HCT116 (cell line): Measurements from ENCODE around the gene SLC8A1. TPM values are rescaled to one million over a fixed set of nuclear protein-coding genes. Genes with fewer than 3 reads are reported as not detected.

Experiments used
- ATAC-seq: fragments of 200-7000 bp; cut with Tn5 transposase; 2 replicates; pipeline ENCODE4 v1.9.1; 2020; ENCODE audit warnings: mild to moderate bottlenecking, moderate library complexity
- BruUV-seq: library from RNA; stranded (reverse); fragments of 400-500 nt; replicated peaks from 2 replicates; lab custom pipeline; 2021; lab: Mats Ljungman, UMichigan
- CTCF ChIA-PET: fragments of 300-600 bp; sonication (Branson Sonifier 250); formaldehyde crosslinking; loops from one replicate; lab custom pipeline; 2021; ENCODE audit warnings: antibody characterized with exemption; lab: Charles Lee
- POLR2A ChIA-PET: fragments of 300-600, 350-600 bp; sonication (Branson Sonifier 250); formaldehyde crosslinking; loops from one replicate; lab custom pipeline; 2021; ENCODE audit warnings: antibody characterized with exemption; lab: Charles Lee
- RAD21 ChIA-PET, 2 experiments: fragments of 300-600 bp; sonication (Branson Sonifier 250); formaldehyde crosslinking; loops; one replicate each; lab custom pipeline; 2023; ENCODE audit warnings: low total read pairs in 2 of 2; ENCODE audit not compliant: uncharacterized antibody in 2 of 2, unreplicated experiment in 2 of 2, low non-redundant PET in 1 of 2; lab: Charles Lee
- DNase-seq: peaks from one replicate; pipeline ENCODE4 v3.0.0-alpha.2; 2010; ENCODE audit warnings: low read depth, low spot score
- H2AFZ ChIP-seq: fragments of 200-600 bp; shearing (Covaris generic), sonication (generic); 2 replicates; pipeline ENCODE4 v1.6.1; 2017; ENCODE audit warnings: low read depth, mixed run types, mixed read lengths, antibody characterized with exemption, low read length; ENCODE audit not compliant: poor library complexity, severe bottlenecking
- H3K27ac ChIP-seq: 2 replicates; pipeline ENCODE4 v1.5.1; 2012; ENCODE audit warnings: low read depth, low read length
- H3K27me3 ChIP-seq: fragments of 200-600 bp; sonication (generic); 2 replicates; pipeline ENCODE4 v1.6.1; 2016; ENCODE audit warnings: mixed run types, low read length, mixed read lengths; ENCODE audit not compliant: insufficient read depth
- H3K36me3 ChIP-seq, 2 experiments: fragments of 200-500 bp in 1 of 2; fragments of 200-600 bp in 1 of 2; sonication (Bioruptor generic) in 1 of 2; sonication (generic) in 1 of 2; 2 replicates each; pipeline versions ENCODE4 v1.5.1 to v1.6.1; 2014 to 2016; ENCODE audit warnings: low read length in 2 of 2, inconsistent platforms in 1 of 2, mixed read lengths in 1 of 2, mixed run types in 1 of 2; ENCODE audit not compliant: insufficient read depth in 2 of 2, control insufficient read depth in 1 of 2
- H3K4me1 ChIP-seq, 2 experiments: fragments of 200-600 bp in 1 of 2; sonication (generic) in 1 of 2; 2 replicates each; pipeline versions ENCODE4 v1.5.1 to v1.6.1; 2012 to 2017; ENCODE audit warnings: low read length in 2 of 2, inconsistent platforms in 1 of 2, mild to moderate bottlenecking in 1 of 2, mixed read lengths in 1 of 2, mixed run types in 1 of 2, moderate library complexity in 1 of 2; ENCODE audit not compliant: insufficient read depth in 2 of 2, control insufficient read depth in 1 of 2
- H3K4me2 ChIP-seq: fragments of 200-600 bp; sonication (generic); 2 replicates; pipeline ENCODE4 v1.6.1; 2017; ENCODE audit warnings: mixed run types, low read length, mixed read lengths
- H3K4me3 ChIP-seq, 2 experiments: fragments of 200-600 bp in 1 of 2; sonication (generic) in 1 of 2; replicated peaks in 1 of 2; 2 replicates each; pipeline ENCODE4 v1.5.1; 2011 to 2016; ENCODE audit warnings: low read length in 2 of 2, control low read depth in 1 of 2, low read depth in 1 of 2, mild to moderate bottlenecking in 1 of 2, mixed read lengths in 1 of 2, mixed run types in 1 of 2
- H3K79me2 ChIP-seq: fragments of 200-600 bp; sonication (generic); 2 replicates; pipeline ENCODE4 v1.6.1; 2017; ENCODE audit warnings: mild to moderate bottlenecking, mixed run types, low read length, moderate library complexity, mixed read lengths; ENCODE audit not compliant: insufficient read depth
- H3K9ac ChIP-seq: fragments of 200-600 bp; sonication (generic); 2 replicates; pipeline ENCODE4 v1.6.1; 2016; ENCODE audit warnings: low read length, mixed read lengths
- H3K9me2 ChIP-seq: fragments of 200-600 bp; sonication (generic), shearing (Covaris generic); 2 replicates; pipeline ENCODE4 v1.6.1; 2017; ENCODE audit warnings: mixed run types, mild to moderate bottlenecking, moderate library complexity; ENCODE audit not compliant: insufficient read depth
- H3K9me3 ChIP-seq, 2 experiments: fragments of 200-500 bp in 1 of 2; fragments of 200-600 bp in 1 of 2; sonication (Bioruptor generic) in 1 of 2; sonication (generic) in 1 of 2; 2 replicates each; pipeline ENCODE4 v1.6.1; 2014 to 2017; ENCODE audit warnings: low read length in 2 of 2, mixed read lengths in 2 of 2, inconsistent platforms in 1 of 2, low read depth in 1 of 2, mild to moderate bottlenecking in 1 of 2, mixed run types in 1 of 2, moderate library complexity in 1 of 2; ENCODE audit not compliant: control insufficient read depth in 1 of 2, insufficient read depth in 1 of 2
- H4K20me1 ChIP-seq: fragments of 200-600 bp; sonication (generic), shearing (Covaris generic); 2 replicates; pipeline ENCODE4 v1.6.1; 2017; ENCODE audit warnings: mixed run types, mild to moderate bottlenecking, moderate library complexity; ENCODE audit not compliant: insufficient read depth
- CBX3 ChIP-seq: IDR thresholded peaks from 2 replicates; pipeline ENCODE4 v1.6.1; 2012; ENCODE audit warnings: low read depth
- CEBPB ChIP-seq: IDR thresholded peaks from 2 replicates; pipeline ENCODE4 v1.6.1; 2012; ENCODE audit warnings: low read depth
- EZH2 ChIP-seq: fragments of 200-600 bp; sonication (generic); IDR thresholded peaks from 2 replicates; pipeline ENCODE4 v1.6.1; 2017; ENCODE audit warnings: antibody characterized with exemption, mixed run types
- EZH2phosphoT487 ChIP-seq: fragments of 200-600 bp; IDR thresholded peaks from 2 replicates; pipeline ENCODE4 v1.6.1; 2018; ENCODE audit warnings: antibody characterized with exemption, borderline replicate concordance
- JUND ChIP-seq: IDR thresholded peaks from 2 replicates; pipeline ENCODE4 v1.6.1; 2012
- SRF ChIP-seq: IDR thresholded peaks from 2 replicates; pipeline ENCODE4 v1.6.1; 2012; ENCODE audit warnings: low read depth
- ZNF274 ChIP-seq: fragments of 200-500 bp; sonication (Bioruptor generic); IDR thresholded peaks from 2 replicates; pipeline ENCODE4 v1.6.1; 2014; ENCODE audit warnings: mild to moderate bottlenecking, low read depth, low read length, inconsistent platforms
- intact Hi-C: fragments of 100-400 bp; cut with micrococcal nuclease; formaldehyde crosslinking; loops from 2 replicates; pipeline ENCODE4 v1.10.0; 2022
- total RNA-seq: library from RNA; stranded (reverse); gene quantifications from one replicate; pipeline ENCODE4 v1.2.1, GENCODE V29; 2021; ENCODE audit not compliant: unreplicated experiment
- TF ChIP-seq, protein P1 (sequence below): IDR thresholded peaks from 2 replicates; pipeline ENCODE4 v1.6.1; 2011; ENCODE audit warnings: mild to moderate bottlenecking, low read length, moderate library complexity; ENCODE audit not compliant: insufficient replicate concordance; ENCODE audit errors: extremely low read depth
- TF ChIP-seq, protein P2 (sequence below): IDR thresholded peaks from 2 replicates; pipeline ENCODE4 v1.6.1; 2012
- TF ChIP-seq, protein P3 (sequence below), 3 experiments: fragments of 200-600 bp in 1 of 3; sonication (generic) in 1 of 3; IDR thresholded peaks in 2 of 3; conservative IDR thresholded peaks in 1 of 3; 2 replicates each; pipeline ENCODE4 v1.5.1; 2012 to 2017; ENCODE audit warnings: low read depth in 2 of 3, low read length in 2 of 3, antibody characterized with exemption in 1 of 3, borderline replicate concordance in 1 of 3, control low read depth in 1 of 3, mild to moderate bottlenecking in 1 of 3, mixed read lengths in 1 of 3, mixed run types in 1 of 3, moderate library complexity in 1 of 3; ENCODE audit not compliant: insufficient read depth in 1 of 3

SLC8A1 gene
- total RNA-seq, 1 experiment from 2014 or later = 0.07 TPM

DNA sequence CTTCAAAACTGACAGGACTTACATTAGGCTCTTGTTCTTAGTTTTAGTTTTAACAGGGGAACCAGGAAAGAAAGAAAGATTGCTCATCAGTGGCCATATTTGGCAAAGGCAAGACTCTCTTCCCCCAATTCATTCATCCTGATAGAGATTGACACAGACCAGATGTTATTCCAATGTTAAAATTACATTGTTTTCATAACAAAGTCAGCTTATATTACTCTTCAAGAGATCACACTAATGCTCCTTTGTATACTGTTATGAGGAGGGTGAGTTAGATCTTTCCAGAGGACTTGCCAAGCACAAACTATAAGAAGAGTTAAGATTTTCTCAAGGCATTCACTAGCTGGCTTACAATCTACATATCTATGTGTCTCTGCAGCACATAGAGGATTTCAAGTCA, 252.1 kb downstream of the SLC8A1 start:
- Histone ChIP-seq H2AFZ (no peak overlapping the region), H3K36me3 (no peaks in the 10 kb centered on the region), H4K20me1 (no peaks in the 10 kb centered on the region; the same call in 1 of the 2 replicates), H3K9me2 (no peaks in the 10 kb centered on the region), H3K27me3 (peaks cover 5% of the 10 kb centered on the region), H3K4me2 (no peak overlapping the region), H3K79me2 (no peaks in the 10 kb centered on the region), H3K27ac (no peak overlapping the region), H3K9me3 (no peaks in the 10 kb centered on the region), H3K4me3 (no peak overlapping the region), H3K4me1 (no peaks in the 10 kb centered on the region), H3K9ac (no peak overlapping the region)
- ChIA-PET CTCF (interaction anchor here (1.2 kb wide), 1 partner anchor 18 kb away, joined by 3 read pairs; no protein-coding TSS in a partner anchor), POLR2A (no interaction called here), RAD21 (no interaction called here)
- BruUV-seq = no TSS peak
- no peak for DNase-seq
- ATAC-seq = no peak
- TF ChIP-seq, protein P1, sequence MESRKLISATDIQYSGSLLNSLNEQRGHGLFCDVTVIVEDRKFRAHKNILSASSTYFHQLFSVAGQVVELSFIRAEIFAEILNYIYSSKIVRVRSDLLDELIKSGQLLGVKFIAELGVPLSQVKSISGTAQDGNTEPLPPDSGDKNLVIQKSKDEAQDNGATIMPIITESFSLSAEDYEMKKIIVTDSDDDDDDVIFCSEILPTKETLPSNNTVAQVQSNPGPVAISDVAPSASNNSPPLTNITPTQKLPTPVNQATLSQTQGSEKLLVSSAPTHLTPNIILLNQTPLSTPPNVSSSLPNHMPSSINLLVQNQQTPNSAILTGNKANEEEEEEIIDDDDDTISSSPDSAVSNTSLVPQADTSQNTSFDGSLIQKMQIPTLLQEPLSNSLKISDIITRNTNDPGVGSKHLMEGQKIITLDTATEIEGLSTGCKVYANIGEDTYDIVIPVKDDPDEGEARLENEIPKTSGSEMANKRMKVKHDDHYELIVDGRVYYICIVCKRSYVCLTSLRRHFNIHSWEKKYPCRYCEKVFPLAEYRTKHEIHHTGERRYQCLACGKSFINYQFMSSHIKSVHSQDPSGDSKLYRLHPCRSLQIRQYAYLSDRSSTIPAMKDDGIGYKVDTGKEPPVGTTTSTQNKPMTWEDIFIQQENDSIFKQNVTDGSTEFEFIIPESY = no peak
- TF ChIP-seq SRF (no peak), JUND (no peak), ZNF274 (no peak), CEBPB (no peak), EZH2phosphoT487 (no peak), EZH2 (no peak), CBX3 (no peak)
- TF ChIP-seq, protein P2, sequence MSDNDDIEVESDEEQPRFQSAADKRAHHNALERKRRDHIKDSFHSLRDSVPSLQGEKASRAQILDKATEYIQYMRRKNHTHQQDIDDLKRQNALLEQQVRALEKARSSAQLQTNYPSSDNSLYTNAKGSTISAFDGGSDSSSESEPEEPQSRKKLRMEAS = no peak
- TF ChIP-seq, protein P3, sequence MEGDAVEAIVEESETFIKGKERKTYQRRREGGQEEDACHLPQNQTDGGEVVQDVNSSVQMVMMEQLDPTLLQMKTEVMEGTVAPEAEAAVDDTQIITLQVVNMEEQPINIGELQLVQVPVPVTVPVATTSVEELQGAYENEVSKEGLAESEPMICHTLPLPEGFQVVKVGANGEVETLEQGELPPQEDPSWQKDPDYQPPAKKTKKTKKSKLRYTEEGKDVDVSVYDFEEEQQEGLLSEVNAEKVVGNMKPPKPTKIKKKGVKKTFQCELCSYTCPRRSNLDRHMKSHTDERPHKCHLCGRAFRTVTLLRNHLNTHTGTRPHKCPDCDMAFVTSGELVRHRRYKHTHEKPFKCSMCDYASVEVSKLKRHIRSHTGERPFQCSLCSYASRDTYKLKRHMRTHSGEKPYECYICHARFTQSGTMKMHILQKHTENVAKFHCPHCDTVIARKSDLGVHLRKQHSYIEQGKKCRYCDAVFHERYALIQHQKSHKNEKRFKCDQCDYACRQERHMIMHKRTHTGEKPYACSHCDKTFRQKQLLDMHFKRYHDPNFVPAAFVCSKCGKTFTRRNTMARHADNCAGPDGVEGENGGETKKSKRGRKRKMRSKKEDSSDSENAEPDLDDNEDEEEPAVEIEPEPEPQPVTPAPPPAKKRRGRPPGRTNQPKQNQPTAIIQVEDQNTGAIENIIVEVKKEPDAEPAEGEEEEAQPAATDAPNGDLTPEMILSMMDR (IDR thresholded peaks at IDR 0.05 in 2 of 3, conservative IDR thresholded peaks at IDR 0.05 in 1 of 3; ENCODE audit: borderline replicate concordance in 1 of 3, insufficient read depth in 1 of 3, low read depth in 2 of 3, low read length in 2 of 3) = no peak
- intact Hi-C loops = no loop called here
